Measurements from ENCODE around the gene PELI1.

PELI1 gene

GRCh38 chr2:64120008-64120407 lies 24.2 kb downstream of the PELI1 start (continued):
- TF ChIP-seq ZNF768 (tag by site-specific recombination; IDR thresholded peaks at IDR 0.05) (no peak), ZNF501 (tag by site-specific recombination; IDR thresholded peaks at IDR 0.05) (no peak), FEZF1 (tag by site-specific recombination; IDR thresholded peaks at IDR 0.05) (no peak), ZNF658 (tag by site-specific recombination; IDR thresholded peaks at IDR 0.05) (no peak), ZNF704 (tag by site-specific recombination; IDR thresholded peaks at IDR 0.05) (no peak), ZNF830 (tag by site-specific recombination; IDR thresholded peaks at IDR 0.05; ENCODE audit: low read depth) (no peak), TCF7L2 (IDR thresholded peaks at IDR 0.05; ENCODE audit: borderline replicate concordance, low read depth, low read length) (no peak)

- no peaks in the 10 kb centered on the region for H3K9me3 ChIP-seq (ENCODE audit: control insufficient read depth, insufficient read depth, low read depth, low read length)
- ChIA-PET CTCF (interaction anchor here (0.6 kb wide), 1 partner anchor 215 kb away, joined by 4 read pairs; no protein-coding TSS in a partner anchor), POLR2A (no interaction called here)
- H3K4me3 ChIP-seq (ENCODE audit: low read depth, low read length): no peak overlapping the region
- peaks cover 27% of the 10 kb centered on the region for H3K4me1 ChIP-seq (ENCODE audit: control insufficient read depth, insufficient read depth, low read length)
- H3K27ac ChIP-seq (ENCODE audit: extremely low read depth, low read depth, low read length): no peak overlapping the region
- no peaks in the 10 kb centered on the region for H3K36me3 ChIP-seq (ENCODE audit: control insufficient read depth in 2 of 2, insufficient read depth in 1 of 2, low read length in 2 of 2)
- TF ChIP-seq KLF7 (tag by site-specific recombination; IDR thresholded peaks at IDR 0.05; ENCODE audit: borderline replicate concordance) (no peak), ZNF19 (tag by site-specific recombination; IDR thresholded peaks at IDR 0.05; ENCODE audit: low read depth) (no peak), ZNF175 (tag by site-specific recombination; IDR thresholded peaks at IDR 0.05) (no peak), KLF16 (tag by site-specific recombination; IDR thresholded peaks at IDR 0.05) (no peak), ZNF701 (tag by site-specific recombination; IDR thresholded peaks at IDR 0.05) (no peak), MEIS1 (CRISPR knock-in tag; IDR thresholded peaks at IDR 0.05; ENCODE audit: borderline replicate concordance) (no peak), BCL11A (tag by site-specific recombination; IDR thresholded peaks at IDR 0.05; ENCODE audit: low read depth) (no peak), ZNF26 (tag by site-specific recombination; IDR thresholded peaks at IDR 0.05) (no peak), ZIC2 (tag by site-specific recombination; IDR thresholded peaks at IDR 0.05) (no peak), ZNF324 (tag by site-specific recombination; IDR thresholded peaks at IDR 0.05) (no peak)
- TF ChIP-seq, protein P1, sequence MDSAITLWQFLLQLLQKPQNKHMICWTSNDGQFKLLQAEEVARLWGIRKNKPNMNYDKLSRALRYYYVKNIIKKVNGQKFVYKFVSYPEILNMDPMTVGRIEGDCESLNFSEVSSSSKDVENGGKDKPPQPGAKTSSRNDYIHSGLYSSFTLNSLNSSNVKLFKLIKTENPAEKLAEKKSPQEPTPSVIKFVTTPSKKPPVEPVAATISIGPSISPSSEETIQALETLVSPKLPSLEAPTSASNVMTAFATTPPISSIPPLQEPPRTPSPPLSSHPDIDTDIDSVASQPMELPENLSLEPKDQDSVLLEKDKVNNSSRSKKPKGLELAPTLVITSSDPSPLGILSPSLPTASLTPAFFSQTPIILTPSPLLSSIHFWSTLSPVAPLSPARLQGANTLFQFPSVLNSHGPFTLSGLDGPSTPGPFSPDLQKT (IDR thresholded peaks at IDR 0.05; ENCODE audit: borderline replicate concordance, low read depth, low read length): no peak
Observed at GRCh38 chr2:64119369-64119768, 24.9 kb downstream of the PELI1 start.

DNA sequence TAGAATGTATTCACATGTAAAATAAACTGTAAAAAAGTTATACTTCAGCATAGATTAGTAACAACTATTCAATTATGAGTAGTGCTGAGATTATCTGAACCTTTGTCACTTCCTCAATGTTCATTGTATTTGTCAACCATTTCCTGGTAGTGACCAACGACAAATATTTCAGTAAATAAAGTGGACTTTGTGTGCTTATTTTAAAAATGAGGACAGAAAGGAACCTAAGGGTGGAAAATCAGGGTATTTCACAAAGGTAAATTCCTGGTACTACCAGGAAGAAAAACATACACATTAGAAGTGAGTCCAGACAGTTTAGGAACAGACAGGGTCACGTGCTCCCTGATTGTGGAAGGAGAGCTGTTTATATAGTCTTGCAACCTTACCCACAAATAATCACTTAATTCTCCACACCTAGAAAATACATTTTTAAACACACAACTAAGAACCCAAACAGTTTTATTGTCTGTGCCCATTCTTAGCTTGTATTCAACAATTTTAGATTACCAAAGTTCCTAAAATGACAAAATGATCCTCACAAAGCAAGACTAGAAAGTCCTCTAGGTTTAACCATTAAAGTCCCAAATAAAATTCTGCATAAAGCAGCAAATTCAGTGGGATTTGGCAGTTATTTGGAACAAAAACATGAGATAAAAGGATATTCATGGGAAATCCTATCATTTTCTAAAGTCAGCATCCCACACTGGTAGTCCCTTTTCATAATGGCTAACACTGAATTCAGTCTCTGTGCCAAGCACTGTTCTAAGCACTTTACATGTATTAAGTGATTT lies 28.2 kb downstream of the PELI1 start:
- H3K9me3 ChIP-seq (ENCODE audit: control insufficient read depth, insufficient read depth, low read depth, low read length): no peaks in the 10 kb centered on the region
- POLR2A ChIA-PET: no interaction called here
- no peak overlapping the region for H3K4me3 ChIP-seq (ENCODE audit: low read depth, low read length)
- H3K4me1 ChIP-seq (ENCODE audit: control insufficient read depth, insufficient read depth, low read length): peaks cover 34% of the 10 kb centered on the region
- TF ChIP-seq MEIS1 (CRISPR knock-in tag; IDR thresholded peaks at IDR 0.05; ENCODE audit: borderline replicate concordance): no peak
- TF ChIP-seq ZNF747 (tag by site-specific recombination; IDR thresholded peaks at IDR 0.05): no peak
- TF ChIP-seq ZNF561 (tag by site-specific recombination; IDR thresholded peaks at IDR 0.05; ENCODE audit: borderline replicate concordance): no peak
- no peak for TF ChIP-seq ZEB2 (tag by site-specific recombination; IDR thresholded peaks at IDR 0.05)
- TF ChIP-seq ZNF175 (tag by site-specific recombination; IDR thresholded peaks at IDR 0.05): no peak
- no peak for TF ChIP-seq KLF8 (tag by site-specific recombination; IDR thresholded peaks at IDR 0.05)
- no peak for TF ChIP-seq ZNF24 (tag by site-specific recombination; IDR thresholded peaks at IDR 0.05)
- TF ChIP-seq WT1 (tag by site-specific recombination; IDR thresholded peaks at IDR 0.05): no peak
- no peak for TF ChIP-seq KLF1 (tag by site-specific recombination; IDR thresholded peaks at IDR 0.05)
- no peak for TF ChIP-seq ZNF777 (tag by site-specific recombination; IDR thresholded peaks at IDR 0.05; ENCODE audit: borderline replicate concordance)
- no peak for TF ChIP-seq SCRT2 (tag by site-specific recombination; IDR thresholded peaks at IDR 0.05)
- no peak for TF ChIP-seq ZNF292 (tag by site-specific recombination; IDR thresholded peaks at IDR 0.05; ENCODE audit: borderline replicate concordance, low read depth)
- no peak for TF ChIP-seq ZNF707 (tag by site-specific recombination; IDR thresholded peaks at IDR 0.05)
- no peak for TF ChIP-seq SP2 (tag by site-specific recombination; IDR thresholded peaks at IDR 0.05)
- CTCF ChIA-PET: interaction anchor here (0.9 kb wide), 1 partner anchor 196 kb away, joined by 3 read pairs; no protein-coding TSS in a partner anchor
- H3K27ac ChIP-seq (ENCODE audit: extremely low read depth, low read depth, low read length): no peak overlapping the region
- no peaks in the 10 kb centered on the region for H3K36me3 ChIP-seq (ENCODE audit: control insufficient read depth in 2 of 2, insufficient read depth in 1 of 2, low read length in 2 of 2)
